Fibroblast of lung (primary cell): ENCODE measurements around the gene NID1. TPM values are rescaled to one million over a fixed set of nuclear protein-coding genes. Genes with fewer than 3 reads are reported as not detected.

Experiments used
- DNase-seq, 2 donors: peaks; one replicate each; pipeline versions ENCODE4 v3.0.0 to v3.0.0-alpha.2; 2010; ENCODE audit warnings: low read depth in 2 of 2
- H2AFZ ChIP-seq: 2 replicates; pipeline ENCODE4 v1.5.1; 2012; ENCODE audit warnings: low read length, control low read depth, inconsistent platforms
- H3K27ac ChIP-seq: 2 replicates; pipeline ENCODE4 v1.5.1; 2011; ENCODE audit warnings: low read length, control low read depth; ENCODE audit not compliant: insufficient read depth
- H3K27me3 ChIP-seq: 2 replicates; pipeline ENCODE4 v1.5.1; 2011; ENCODE audit warnings: mild to moderate bottlenecking, low read length; ENCODE audit not compliant: control insufficient read depth, insufficient read depth
- H3K36me3 ChIP-seq: 2 replicates; pipeline ENCODE4 v1.5.1; 2011; ENCODE audit warnings: low read length; ENCODE audit not compliant: control insufficient read depth, insufficient read depth
- H3K4me1 ChIP-seq: 2 replicates; pipeline ENCODE4 v1.5.1; 2011; ENCODE audit warnings: low read length; ENCODE audit not compliant: control insufficient read depth, insufficient read depth; ENCODE audit errors: extremely low read depth
- H3K4me2 ChIP-seq: 2 replicates; pipeline ENCODE4 v1.5.1; 2011; ENCODE audit warnings: low read length, control low read depth; ENCODE audit not compliant: insufficient read depth; ENCODE audit errors: extremely low read depth
- H3K4me3 ChIP-seq, 4 experiments: fragments of 200-600 bp in 1 of 4; sonication (generic) in 1 of 4; replicated peaks in 1 of 4; 2 replicates each; pipeline ENCODE4 v1.5.1; 2011 to 2016; ENCODE audit warnings: low read length in 4 of 4, low read depth in 3 of 4, mild to moderate bottlenecking in 3 of 4, control low read depth in 2 of 4, inconsistent platforms in 1 of 4, mixed read lengths in 1 of 4; ENCODE audit not compliant: insufficient read depth in 1 of 4; ENCODE audit errors: control extremely low read depth in 1 of 4
- H3K79me2 ChIP-seq: 2 replicates; pipeline ENCODE4 v1.5.1; 2012; ENCODE audit warnings: mild to moderate bottlenecking, low read length, inconsistent platforms; ENCODE audit not compliant: control insufficient read depth, insufficient read depth
- H3K9ac ChIP-seq: 2 replicates; pipeline ENCODE4 v1.5.1; 2011; ENCODE audit warnings: mild to moderate bottlenecking, low read length, control low read depth; ENCODE audit not compliant: insufficient read depth
- H3K9me3 ChIP-seq: 2 replicates; pipeline ENCODE4 v1.5.1; 2012; ENCODE audit warnings: low read depth, low read length; ENCODE audit not compliant: control insufficient read depth, insufficient read depth
- H4K20me1 ChIP-seq: 2 replicates; pipeline ENCODE4 v1.5.1; 2011; ENCODE audit warnings: low read length; ENCODE audit not compliant: control insufficient read depth, insufficient read depth; ENCODE audit errors: extremely low read depth
- EZH2 ChIP-seq: IDR thresholded peaks from 2 replicates; pipeline ENCODE4 v1.5.1; 2012; ENCODE audit warnings: low read length, control low read depth, mild to moderate bottlenecking; ENCODE audit errors: missing control alignments
- polyA plus RNA-seq, 2 donors: library from polyadenylated mRNA; depleted of rRNA in 1 of 2; stranded (reverse) in 1 of 2; unstranded in 1 of 2; fragments of >200 nt; gene quantifications; 2 replicates each; pipeline ENCODE4 v1.2.1, GENCODE V29; 2011 to 2012; ENCODE audit warnings: missing spikeins in 1 of 2
- total RNA-seq: library from RNA; depleted of rRNA; stranded (reverse); fragments of >200 nt; gene quantifications from 2 replicates; pipeline ENCODE4 v1.2.1, GENCODE V29; 2014
- TF ChIP-seq, protein P1 (sequence below), 2 donors: IDR thresholded peaks in 1 of 2; conservative IDR thresholded peaks in 1 of 2; 1 replicate in 1 of 2; 2 replicates in 1 of 2; pipeline ENCODE4 v1.5.1; 2011 to 2012; ENCODE audit warnings: low read length in 2 of 2, control low read depth in 1 of 2, inconsistent platforms in 1 of 2, low read depth in 1 of 2, mild to moderate bottlenecking in 1 of 2

NID1 gene
- total and polyA plus RNA-seq, 2 donors (not counting 1 experiment from before 2014, with no cell fraction given): 29.1 to 152 TPM

DNA sequence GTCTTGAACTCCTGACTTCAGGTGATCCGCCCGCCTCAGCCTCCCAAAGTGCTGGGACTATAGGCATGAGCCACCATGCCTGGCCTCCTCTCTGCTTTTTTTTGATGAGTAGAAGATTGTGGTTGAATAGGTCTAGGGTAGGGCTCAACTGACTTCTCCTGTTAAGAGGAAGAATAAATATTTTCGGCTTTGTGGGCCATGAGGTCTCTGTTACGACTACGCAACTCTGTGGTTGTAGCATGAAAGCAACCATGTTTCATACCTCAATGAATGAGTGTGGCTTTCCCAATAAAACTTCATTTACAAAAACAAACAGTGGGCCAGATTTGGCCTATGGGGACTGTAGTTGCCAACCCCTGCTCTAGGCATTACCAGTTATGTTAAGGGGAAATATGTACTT, 67.8 kb downstream of the NID1 start:
- no peak overlapping the region for H3K27ac ChIP-seq
- no peak overlapping the region for H3K4me2 ChIP-seq
- H3K9me3 ChIP-seq: no peaks in the 10 kb centered on the region
- H4K20me1 ChIP-seq: no peaks in the 10 kb centered on the region
- H3K4me1 ChIP-seq: peaks cover 6% of the 10 kb centered on the region
- peaks cover 5% of the 10 kb centered on the region for H3K36me3 ChIP-seq
- DNase-seq: no peak
- H3K79me2 ChIP-seq: no peaks in the 10 kb centered on the region
- H3K9ac ChIP-seq: no peak overlapping the region
- no peak overlapping the region for H3K4me3 ChIP-seq
- H3K27me3 ChIP-seq: no peaks in the 10 kb centered on the region
- no peak overlapping the region for H2AFZ ChIP-seq
- TF ChIP-seq EZH2: no peak
- TF ChIP-seq, protein P1, sequence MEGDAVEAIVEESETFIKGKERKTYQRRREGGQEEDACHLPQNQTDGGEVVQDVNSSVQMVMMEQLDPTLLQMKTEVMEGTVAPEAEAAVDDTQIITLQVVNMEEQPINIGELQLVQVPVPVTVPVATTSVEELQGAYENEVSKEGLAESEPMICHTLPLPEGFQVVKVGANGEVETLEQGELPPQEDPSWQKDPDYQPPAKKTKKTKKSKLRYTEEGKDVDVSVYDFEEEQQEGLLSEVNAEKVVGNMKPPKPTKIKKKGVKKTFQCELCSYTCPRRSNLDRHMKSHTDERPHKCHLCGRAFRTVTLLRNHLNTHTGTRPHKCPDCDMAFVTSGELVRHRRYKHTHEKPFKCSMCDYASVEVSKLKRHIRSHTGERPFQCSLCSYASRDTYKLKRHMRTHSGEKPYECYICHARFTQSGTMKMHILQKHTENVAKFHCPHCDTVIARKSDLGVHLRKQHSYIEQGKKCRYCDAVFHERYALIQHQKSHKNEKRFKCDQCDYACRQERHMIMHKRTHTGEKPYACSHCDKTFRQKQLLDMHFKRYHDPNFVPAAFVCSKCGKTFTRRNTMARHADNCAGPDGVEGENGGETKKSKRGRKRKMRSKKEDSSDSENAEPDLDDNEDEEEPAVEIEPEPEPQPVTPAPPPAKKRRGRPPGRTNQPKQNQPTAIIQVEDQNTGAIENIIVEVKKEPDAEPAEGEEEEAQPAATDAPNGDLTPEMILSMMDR (conservative IDR thresholded peaks at IDR 0.05 in 1 of 2, IDR thresholded peaks at IDR 0.05 in 1 of 2; ENCODE audit: low read depth in 1 of 2, low read length in 2 of 2): no peak

DNA sequence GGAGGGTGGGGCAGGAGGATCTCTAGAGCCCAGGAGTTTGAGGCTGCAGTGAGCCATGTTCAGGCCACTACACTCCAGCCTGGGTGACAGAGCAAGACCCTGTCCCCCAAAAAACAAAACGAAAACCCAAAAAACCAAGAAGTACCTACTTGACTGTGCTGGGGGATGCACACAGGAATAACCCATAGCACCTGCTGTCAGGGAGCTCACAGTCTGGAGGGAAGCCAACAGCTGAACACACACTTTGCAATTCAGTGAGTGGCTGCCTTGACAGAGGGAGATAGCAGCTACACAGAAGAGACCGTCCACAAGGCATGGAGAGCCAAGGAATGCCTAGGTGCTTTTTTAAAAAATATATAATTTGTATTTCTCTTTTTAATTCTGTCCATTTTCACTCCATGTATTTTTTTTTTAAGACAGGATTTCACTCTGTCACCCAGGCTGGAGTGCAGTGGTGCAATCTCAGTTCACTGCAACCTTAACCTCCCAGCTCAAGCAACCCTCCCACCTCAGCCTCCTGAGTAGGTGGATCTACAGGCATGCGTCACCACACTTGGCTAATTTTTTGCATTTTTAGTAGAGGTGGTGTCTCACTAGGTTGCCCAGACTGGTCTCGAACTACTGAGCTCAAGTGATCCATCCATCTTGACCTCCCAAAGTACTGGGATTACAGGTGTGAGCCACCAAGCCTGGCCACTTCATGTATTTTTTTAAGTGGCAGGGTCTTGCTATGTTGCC, 68.7 kb downstream of the NID1 start:
- Histone ChIP-seq H4K20me1 (no peaks in the 10 kb centered on the region), H3K36me3 (peaks cover 5% of the 10 kb centered on the region), H3K27me3 (no peaks in the 10 kb centered on the region), H3K4me3 (no peak overlapping the region), H3K4me2 (no peak overlapping the region), H2AFZ (no peak overlapping the region), H3K27ac (no peak overlapping the region), H3K9me3 (no peaks in the 10 kb centered on the region), H3K4me1 (peaks cover 6% of the 10 kb centered on the region), H3K9ac (no peak overlapping the region), H3K79me2 (no peaks in the 10 kb centered on the region)
- TF ChIP-seq, protein P1 (conservative IDR thresholded peaks at IDR 0.05 in 1 of 2, IDR thresholded peaks at IDR 0.05 in 1 of 2; ENCODE audit: low read depth in 1 of 2, low read length in 2 of 2): no peak
- TF ChIP-seq EZH2: no peak
- no peak for DNase-seq

DNA sequence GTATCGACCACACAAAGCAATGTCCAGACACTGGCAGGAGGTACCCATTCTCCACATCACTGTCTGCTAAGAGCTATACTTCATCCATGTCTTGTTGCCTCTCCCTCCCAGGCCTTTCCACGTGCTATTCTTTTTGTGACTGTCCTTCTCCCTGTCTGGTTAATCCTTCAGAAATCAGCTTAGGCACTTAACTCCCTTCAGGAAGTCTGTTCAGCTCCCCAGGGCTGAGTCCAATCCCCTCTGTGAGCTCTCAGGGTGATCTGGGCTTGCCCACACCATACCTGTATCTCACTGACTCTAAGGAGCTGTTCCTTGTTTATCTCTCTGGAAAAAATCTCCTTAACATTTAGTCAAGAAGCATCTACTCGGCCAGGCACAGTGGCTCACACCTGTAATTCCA, 69.4 kb downstream of the NID1 start:
- Histone ChIP-seq H3K4me1 (peaks cover 6% of the 10 kb centered on the region), H3K27me3 (no peaks in the 10 kb centered on the region), H3K36me3 (peaks cover 5% of the 10 kb centered on the region), H3K9me3 (no peaks in the 10 kb centered on the region), H4K20me1 (no peaks in the 10 kb centered on the region), H3K4me2 (no peak overlapping the region), H2AFZ (no peak overlapping the region), H3K27ac (no peak overlapping the region), H3K4me3 (no peak overlapping the region), H3K9ac (no peak overlapping the region), H3K79me2 (no peaks in the 10 kb centered on the region)
- TF ChIP-seq, protein P1 (conservative IDR thresholded peaks at IDR 0.05 in 1 of 2, IDR thresholded peaks at IDR 0.05 in 1 of 2; ENCODE audit: low read depth in 1 of 2, low read length in 2 of 2): no peak
- TF ChIP-seq EZH2: no peak
- no peak for DNase-seq
